Smooth muscle cell (in vitro differentiated cells): Measurements from ENCODE around the gene NOXA1. TPM values are rescaled to one million over a fixed set of nuclear protein-coding genes. Genes with fewer than 3 reads are reported as not detected.
"Not testable (repeated sequence)": the region's sequence is repeated elsewhere in the genome, so short reads cannot be mapped to it uniquely, and the experiment has no call there.

Source experiments
- DNase-seq: peaks from one replicate; lab custom pipeline; 2025; ENCODE audit not compliant: unreplicated experiment; lab: John Stamatoyannopoulos, UW
- H2AFZ ChIP-seq: fragments of 200-600 bp; sonication (generic); 2 replicates; pipeline ENCODE4 v1.6.0; 2016; ENCODE audit warnings: antibody characterized with exemption, low read depth, mild to moderate bottlenecking
- H3F3A ChIP-seq: fragments of 200-600 bp; sonication (generic); 2 replicates; pipeline ENCODE4 v1.6.0; 2017; ENCODE audit warnings: antibody characterized with exemption, low read depth
- H3K27ac ChIP-seq: fragments of 200-600 bp; sonication (generic); 2 replicates; pipeline ENCODE4 v1.5.1; 2016; ENCODE audit warnings: low read depth, mild to moderate bottlenecking
- H3K27me3 ChIP-seq: fragments of 200-600 bp; sonication (generic); 2 replicates; pipeline ENCODE4 v1.6.1; 2016; ENCODE audit warnings: low read depth, mild to moderate bottlenecking
- H3K36me3 ChIP-seq: fragments of 200-600 bp; sonication (generic); 2 replicates; pipeline ENCODE4 v1.5.1; 2016; ENCODE audit warnings: low read depth
- H3K4me1 ChIP-seq: fragments of 200-600 bp; sonication (generic); 2 replicates; pipeline ENCODE4 v1.5.1; 2016; ENCODE audit warnings: low read depth
- H3K4me2 ChIP-seq: fragments of 200-600 bp; sonication (generic); 2 replicates; pipeline ENCODE4 v1.6.0; 2016; ENCODE audit warnings: mild to moderate bottlenecking
- H3K4me3 ChIP-seq: fragments of 200-600 bp; sonication (generic); 2 replicates; pipeline ENCODE4 v1.5.1; 2016; ENCODE audit warnings: mild to moderate bottlenecking
- H3K79me2 ChIP-seq: fragments of 200-600 bp; sonication (generic); 2 replicates; pipeline ENCODE4 v1.6.0; 2016; ENCODE audit warnings: low read depth, mild to moderate bottlenecking
- H3K9ac ChIP-seq: fragments of 200-600 bp; sonication (generic); 2 replicates; pipeline ENCODE4 v1.6.0; 2016; ENCODE audit warnings: low read depth
- H3K9me3 ChIP-seq: fragments of 200-600 bp; sonication (generic); replicated peaks from 2 replicates; pipeline ENCODE4 v1.5.1; 2016; ENCODE audit warnings: low read depth
- H4K20me1 ChIP-seq: fragments of 200-600 bp; sonication (generic); 2 replicates; pipeline ENCODE4 v1.6.0; 2016; ENCODE audit warnings: low read depth
- CTCF ChIP-seq: fragments of 200-600 bp; sonication (generic); IDR thresholded peaks from 2 replicates; pipeline ENCODE4 v1.5.1; 2017; ENCODE audit warnings: borderline replicate concordance, mild to moderate bottlenecking, antibody characterized with exemption; ENCODE audit not compliant: insufficient read depth, poor library complexity, severe bottlenecking
- WGBS: methylation state at CpG from one replicate; pipeline ENCODE4 v1.1.7; 2016; ENCODE audit warnings: low lambda C conversion rate; 5-methylcytosine and 5-hydroxymethylcytosine counted together
- polyA plus RNA-seq: library from polyadenylated mRNA; unstranded; fragments of >200 nt; fragmentation: Nextera tagmentation; extraction: Ambion mirVana; gene quantifications from 2 replicates; pipeline ENCODE4 v1.2.1, GENCODE V29; 2016
- total RNA-seq: library from RNA; depleted of rRNA; stranded (reverse); fragments of >200 nt; gene quantifications from 2 replicates; pipeline ENCODE4 v1.2.3, GENCODE V29; 2014

The NOXA1 gene
- total and polyA plus RNA-seq, 2 experiments from 2014 or later: 0.09 to 0.81 TPM

GRCh38 chr9:137385061-137385655, 38.0 kb upstream of the NOXA1 start:
- WGBS: 98% methylated on average over 24 of the region's 26 CpGs
- TF ChIP-seq CTCF: no peak
- Histone ChIP-seq H2AFZ (no peak overlapping the region), H3K27ac (no peak overlapping the region), H3K27me3 (no peaks in the 10 kb centered on the region), H3K9me3 (no peaks in the 10 kb centered on the region), H3K36me3 (no peaks in the 10 kb centered on the region), H3K4me1 (no peaks in the 10 kb centered on the region), H3F3A (no peaks in the 10 kb centered on the region), H3K4me2 (no peak overlapping the region), H3K9ac (no peak overlapping the region), H3K4me3 (no peak overlapping the region), H4K20me1 (no peaks in the 10 kb centered on the region), H3K79me2 (no peaks in the 10 kb centered on the region)
- DNase-seq: no peak

- H3K4me1 ChIP-seq, H3K4me3 ChIP-seq, H3K4me2 ChIP-seq, DNase-seq, H3F3A ChIP-seq, H2AFZ ChIP-seq, H3K79me2 ChIP-seq, H3K9me3 ChIP-seq, H3K27me3 ChIP-seq, H3K36me3 ChIP-seq, H4K20me1 ChIP-seq, H3K9ac ChIP-seq, H3K27ac ChIP-seq: not testable (repeated sequence)
- WGBS: 100% methylated on average over 6 of the region's 12 CpGs
Measured at GRCh38 chr9:137386507-137387113, 36.6 kb upstream of the NOXA1 start.

- Histone ChIP-seq H3K79me2 (no peaks in the 10 kb centered on the region), H2AFZ (no peak overlapping the region), H3K4me1 (no peaks in the 10 kb centered on the region), H3K4me3 (no peak overlapping the region), H3K27ac (no peak overlapping the region), H3K36me3 (no peaks in the 10 kb centered on the region), H4K20me1 (no peaks in the 10 kb centered on the region), H3K27me3 (no peaks in the 10 kb centered on the region), H3F3A (no peaks in the 10 kb centered on the region), H3K9me3 (no peaks in the 10 kb centered on the region), H3K9ac (no peak overlapping the region), H3K4me2 (no peak overlapping the region)
- DNase-seq: no peak
- TF ChIP-seq CTCF: no peak
- 94% methylated on average over 27 of the region's 34 CpGs for WGBS
Measured at GRCh38 chr9:137387114-137387890, 35.9 kb upstream of the NOXA1 start.

GRCh38 chr9:137387891-137388560, 35.2 kb upstream of the NOXA1 start:
- Histone ChIP-seq H3K36me3 (no peaks in the 10 kb centered on the region), H4K20me1 (no peaks in the 10 kb centered on the region), H2AFZ (no peak overlapping the region), H3K27me3 (no peaks in the 10 kb centered on the region), H3K4me2 (no peak overlapping the region), H3K9me3 (no peaks in the 10 kb centered on the region), H3K9ac (no peak overlapping the region), H3F3A (no peaks in the 10 kb centered on the region), H3K4me1 (no peaks in the 10 kb centered on the region), H3K79me2 (no peaks in the 10 kb centered on the region), H3K27ac (no peak overlapping the region), H3K4me3 (no peak overlapping the region)
- 93% methylated on average over 26 of the region's 26 CpGs for WGBS
- no peak for TF ChIP-seq CTCF
- DNase-seq: no peak
